ENCODE results near the gene MAP1B. TPM values are rescaled to one million over a fixed set of nuclear protein-coding genes. Genes with fewer than 3 reads are reported as not detected.

MAP1B gene
- total RNA-seq, 1 experiment from 2014 or later, result 163 TPM

GRCh38 chr5:72188166-72188565 is 80.9 kb downstream of the MAP1B start:
- intact Hi-C loops (cut with micrococcal nuclease; ENCODE audit: unreplicated experiment), result no loop called here
- Histone ChIP-seq H3K36me3 (ENCODE audit: low read depth) (peaks cover 33% of the 10 kb centered on the region), H3K9me2 (ENCODE audit: insufficient read depth) (no peaks in the 10 kb centered on the region), H3F3A (ENCODE audit: insufficient read depth, low read depth) (no peaks in the 10 kb centered on the region), H3K27me3 (ENCODE audit: insufficient read depth, low read depth) (no peaks in the 10 kb centered on the region), H3K79me2 (ENCODE audit: low read depth) (no peaks in the 10 kb centered on the region), H2AFZ (no peak overlapping the region), H3K4me3 (no peak overlapping the region), H3K4me2 (no peak overlapping the region), H3K4me1 (replicated peaks; ENCODE audit: insufficient read depth) (no peaks in the 10 kb centered on the region), H4K20me1 (ENCODE audit: insufficient read depth) (no peaks in the 10 kb centered on the region; the same call in 1 of the 2 replicates), H3K27ac (no peak overlapping the region), H3K9me3 (ENCODE audit: insufficient read depth, low read depth) (no peaks in the 10 kb centered on the region; the same call in 1 of the 2 replicates)
- CTCF ChIA-PET, result no interaction called here
- no peak for DNase-seq
- POLR2A ChIA-PET (ENCODE audit: unreplicated experiment), result no interaction called here
- no peak for TF ChIP-seq EZH2 (IDR thresholded peaks at IDR 0.05; ENCODE audit: low read depth)
- TF ChIP-seq, protein P1, sequence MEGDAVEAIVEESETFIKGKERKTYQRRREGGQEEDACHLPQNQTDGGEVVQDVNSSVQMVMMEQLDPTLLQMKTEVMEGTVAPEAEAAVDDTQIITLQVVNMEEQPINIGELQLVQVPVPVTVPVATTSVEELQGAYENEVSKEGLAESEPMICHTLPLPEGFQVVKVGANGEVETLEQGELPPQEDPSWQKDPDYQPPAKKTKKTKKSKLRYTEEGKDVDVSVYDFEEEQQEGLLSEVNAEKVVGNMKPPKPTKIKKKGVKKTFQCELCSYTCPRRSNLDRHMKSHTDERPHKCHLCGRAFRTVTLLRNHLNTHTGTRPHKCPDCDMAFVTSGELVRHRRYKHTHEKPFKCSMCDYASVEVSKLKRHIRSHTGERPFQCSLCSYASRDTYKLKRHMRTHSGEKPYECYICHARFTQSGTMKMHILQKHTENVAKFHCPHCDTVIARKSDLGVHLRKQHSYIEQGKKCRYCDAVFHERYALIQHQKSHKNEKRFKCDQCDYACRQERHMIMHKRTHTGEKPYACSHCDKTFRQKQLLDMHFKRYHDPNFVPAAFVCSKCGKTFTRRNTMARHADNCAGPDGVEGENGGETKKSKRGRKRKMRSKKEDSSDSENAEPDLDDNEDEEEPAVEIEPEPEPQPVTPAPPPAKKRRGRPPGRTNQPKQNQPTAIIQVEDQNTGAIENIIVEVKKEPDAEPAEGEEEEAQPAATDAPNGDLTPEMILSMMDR (conservative IDR thresholded peaks at IDR 0.05), result no peak
- BruUV-seq (replicated peaks), result no TSS peak

DNA sequence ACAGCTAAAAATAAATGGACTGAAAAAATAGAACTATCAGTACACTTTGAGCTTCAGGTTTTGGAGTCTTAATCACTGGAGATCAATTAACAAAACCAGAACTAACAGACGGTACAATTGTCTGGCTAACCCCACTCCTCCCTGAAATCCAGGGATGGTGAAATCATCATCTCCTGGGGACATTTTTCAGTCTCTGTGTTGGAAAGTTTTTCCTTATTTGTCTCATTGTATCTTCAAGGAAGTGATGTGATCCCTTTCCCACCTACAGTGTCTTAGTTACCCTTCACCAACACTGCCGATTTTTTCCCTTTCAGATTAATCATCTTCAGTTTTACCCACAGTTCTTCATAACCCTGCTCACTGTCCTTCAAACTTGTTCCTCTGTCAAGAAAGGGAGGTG is 81.9 kb downstream of the MAP1B start:
- Histone ChIP-seq H3K27ac (no peak overlapping the region), H3K36me3 (ENCODE audit: low read depth) (peaks cover 35% of the 10 kb centered on the region), H3K27me3 (ENCODE audit: insufficient read depth, low read depth) (no peaks in the 10 kb centered on the region), H3K4me1 (replicated peaks; ENCODE audit: insufficient read depth) (no peaks in the 10 kb centered on the region), H3K9me2 (ENCODE audit: insufficient read depth) (no peaks in the 10 kb centered on the region), H3K4me3 (no peak overlapping the region), H2AFZ (no peak overlapping the region), H4K20me1 (ENCODE audit: insufficient read depth) (no peaks in the 10 kb centered on the region; the same call in 1 of the 2 replicates), H3F3A (ENCODE audit: insufficient read depth, low read depth) (no peaks in the 10 kb centered on the region), H3K9me3 (ENCODE audit: insufficient read depth, low read depth) (no peaks in the 10 kb centered on the region; the same call in 1 of the 2 replicates), H3K4me2 (no peak overlapping the region), H3K79me2 (ENCODE audit: low read depth) (no peaks in the 10 kb centered on the region)
- POLR2A ChIA-PET (ENCODE audit: unreplicated experiment), result no interaction called here
- TF ChIP-seq, protein P1 (conservative IDR thresholded peaks at IDR 0.05), result no peak
- TF ChIP-seq EZH2 (IDR thresholded peaks at IDR 0.05; ENCODE audit: low read depth), result no peak
- no TSS peak for BruUV-seq (replicated peaks)
- no peak for DNase-seq
- intact Hi-C loops (cut with micrococcal nuclease; ENCODE audit: unreplicated experiment), result no loop called here
- CTCF ChIA-PET, result no interaction called here

DNA sequence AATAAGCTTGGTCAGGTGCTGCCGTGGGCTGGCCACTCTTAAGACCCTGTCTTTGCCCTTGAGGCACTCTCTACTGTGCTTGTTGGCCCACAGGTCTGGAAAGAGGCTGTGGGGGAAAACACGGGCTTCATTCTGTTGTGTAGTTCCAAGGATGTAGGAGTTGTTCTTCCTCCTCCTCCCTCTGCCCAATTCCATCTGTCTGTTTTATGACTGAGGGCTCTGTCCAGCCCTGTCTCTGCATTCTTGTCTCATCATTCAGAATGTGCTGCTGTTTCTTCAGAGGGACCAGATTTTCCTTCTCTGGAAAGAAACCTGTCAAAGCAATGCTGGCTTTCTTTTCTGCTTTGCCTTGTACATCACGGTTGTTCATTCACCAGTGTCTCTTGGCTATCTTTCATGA is 84.1 kb downstream of the MAP1B start:
- Histone ChIP-seq H3K4me3 (no peak overlapping the region), H3K27ac (no peak overlapping the region), H3K4me2 (no peak overlapping the region), H3K79me2 (ENCODE audit: low read depth) (no peaks in the 10 kb centered on the region), H3F3A (ENCODE audit: insufficient read depth, low read depth) (no peaks in the 10 kb centered on the region), H3K27me3 (ENCODE audit: insufficient read depth, low read depth) (no peaks in the 10 kb centered on the region), H3K9me3 (ENCODE audit: insufficient read depth, low read depth) (no peaks in the 10 kb centered on the region; the same call in 1 of the 2 replicates), H3K9me2 (ENCODE audit: insufficient read depth) (no peaks in the 10 kb centered on the region), H3K4me1 (replicated peaks; ENCODE audit: insufficient read depth) (no peaks in the 10 kb centered on the region), H3K36me3 (ENCODE audit: low read depth) (peaks cover 34% of the 10 kb centered on the region), H4K20me1 (ENCODE audit: insufficient read depth) (no peaks in the 10 kb centered on the region; the same call in 1 of the 2 replicates), H2AFZ (no peak overlapping the region)
- DNase-seq, result no peak
- ChIA-PET CTCF (no interaction called here), POLR2A (ENCODE audit: unreplicated experiment) (no interaction called here)
- intact Hi-C loops (cut with micrococcal nuclease; ENCODE audit: unreplicated experiment), result no loop called here
- TF ChIP-seq EZH2 (IDR thresholded peaks at IDR 0.05; ENCODE audit: low read depth), result no peak
- TF ChIP-seq, protein P1 (conservative IDR thresholded peaks at IDR 0.05), result no peak
- BruUV-seq (replicated peaks), result no TSS peak
